Measurements from ENCODE around the gene MTHFR.

GRCh38 chr1:11841245-11842153 is 35.7 kb upstream of the MTHFR start:
- TF ChIP-seq SUZ12 (IDR thresholded peaks at IDR 0.05; ENCODE audit: extremely low read depth, insufficient read depth, insufficient read length) (no peak), ZNF274 (IDR thresholded peaks at IDR 0.05; ENCODE audit: low read depth, low read length) (no peak), YY1 (IDR thresholded peaks at IDR 0.05; ENCODE audit: insufficient read depth, insufficient read length) (no peak)

Data from NT2/D1 (cell line).